HepG2 (cell line): ENCODE data around the gene CRYAA. TPM values are rescaled to one million over a fixed set of nuclear protein-coding genes. Genes with fewer than 3 reads are reported as not detected.

ENCODE experiments used
- ATAC-seq: fragments of 200-7000 bp; cut with Tn5 transposase; 3 replicates; pipeline ENCODE4 v1.9.1; 2020; ENCODE audit warnings: mild to moderate bottlenecking, moderate library complexity
- BruUV-seq: library from RNA; stranded (reverse); fragments of 400-500 nt; replicated peaks from 2 replicates; lab custom pipeline; 2021; lab: Mats Ljungman, UMichigan
- CTCF ChIA-PET: fragments of 300-600 bp; formaldehyde crosslinking; extraction: SDS; loops from one replicate; lab custom pipeline; 2021; ENCODE audit warnings: low total read pairs, inconsistent platforms, low intra/inter-chr PET ratio; lab: Yijun Ruan, JAX
- POLR2A ChIA-PET: fragments of 350-600 bp; sonication (Branson Sonifier 250); formaldehyde crosslinking; loops from one replicate; lab custom pipeline; 2020; ENCODE audit warnings: antibody characterized with exemption, inconsistent platforms; lab: Yijun Ruan, JAX
- DNase-seq: peaks from one replicate; pipeline ENCODE4 v3.0.0-alpha.2; 2015; ENCODE audit warnings: low spot score
- FAIRE-seq: peaks from 3 replicates; lab custom pipeline; 2011; peaks lifted over from hg19 to GRCh38; lab: Jason Lieb, UNC
- H2AFZ ChIP-seq: one replicate; pipeline ENCODE4 v1.6.1; 2011; ENCODE audit warnings: low read length, inconsistent platforms
- H3K27ac ChIP-seq: fragments of 300-600 bp; 3 replicates; pipeline ENCODE4 v1.8.0; 2011; ENCODE audit warnings: mixed run types, mild to moderate bottlenecking, mixed read lengths, low read length, inconsistent platforms; ENCODE audit not compliant: insufficient read depth; ENCODE audit errors: extremely low read length
- H3K27me3 ChIP-seq, 2 experiments: fragments of 200-600 bp in 1 of 2; 2 replicates in 1 of 2; 3 replicates in 1 of 2; pipeline versions ENCODE4 v1.6.0 to v1.8.0; 2011; ENCODE audit warnings: low read length in 2 of 2, mild to moderate bottlenecking in 2 of 2, moderate library complexity in 2 of 2, inconsistent platforms in 1 of 2; ENCODE audit not compliant: insufficient read depth in 2 of 2, control insufficient read depth in 1 of 2
- H3K36me3 ChIP-seq, 2 experiments: fragments of 200-600 bp in 1 of 2; replicated peaks in 1 of 2; 2 replicates in 1 of 2; 3 replicates in 1 of 2; pipeline versions ENCODE4 v1.5.1 to v1.8.0; 2011; ENCODE audit warnings: low read length in 2 of 2, inconsistent platforms in 1 of 2; ENCODE audit not compliant: insufficient read depth in 2 of 2, control insufficient read depth in 1 of 2
- H3K4me1 ChIP-seq: 2 replicates; pipeline ENCODE4 v1.5.1; 2012; ENCODE audit warnings: low read length, inconsistent platforms; ENCODE audit not compliant: insufficient read depth
- H3K4me2 ChIP-seq: 2 replicates; pipeline ENCODE4 v1.6.0; 2011; ENCODE audit warnings: low read depth, low read length, inconsistent platforms
- H3K4me3 ChIP-seq, 3 experiments: fragments of 200-600 bp in 1 of 3; sonication (generic), shearing (Covaris generic) in 1 of 3; replicated peaks in 1 of 3; 2 replicates each; pipeline ENCODE4 v1.5.1; 2011 to 2016; ENCODE audit warnings: low read length in 3 of 3, inconsistent platforms in 2 of 3, low read depth in 2 of 3, mild to moderate bottlenecking in 2 of 3, control low read depth in 1 of 3, mixed read lengths in 1 of 3; ENCODE audit not compliant: insufficient read depth in 1 of 3
- H3K79me2 ChIP-seq: one replicate; pipeline ENCODE4 v1.6.1; 2011; ENCODE audit warnings: low read length, inconsistent platforms; ENCODE audit not compliant: insufficient read depth
- H3K9ac ChIP-seq: 2 replicates; pipeline ENCODE4 v1.6.0; 2011; ENCODE audit warnings: mild to moderate bottlenecking, low read depth, low read length, inconsistent platforms; ENCODE audit not compliant: insufficient read depth
- H3K9me3 ChIP-seq: 2 replicates; pipeline ENCODE4 v1.5.1; 2012; ENCODE audit warnings: mild to moderate bottlenecking, low read length
- H4K20me1 ChIP-seq: 2 replicates; pipeline ENCODE4 v1.6.0; 2011; ENCODE audit warnings: inconsistent platforms, mild to moderate bottlenecking, low read length, moderate library complexity; ENCODE audit not compliant: insufficient read depth
- ERF ChIP-seq: IDR thresholded peaks from 2 replicates; pipeline ENCODE4 v1.6.1; 2018; ENCODE audit warnings: missing biosample characterization, missing genetic modification reagents
- MTF1 ChIP-seq: sonication (generic); formaldehyde crosslinking; IDR thresholded peaks from 2 replicates; pipeline ENCODE4 v1.5.0; 2020; ENCODE audit warnings: missing genetic modification reagents
- NFE2L1 ChIP-seq: sonication (generic); formaldehyde crosslinking; IDR thresholded peaks from 2 replicates; pipeline ENCODE4 v1.4.0; 2020; ENCODE audit warnings: missing genetic modification reagents, mild to moderate bottlenecking, borderline replicate concordance
- SRSF1 ChIP-seq: fragments of 200-400 bp; formaldehyde crosslinking; optimal IDR thresholded peaks from 2 replicates; pipeline ENCODE3; 2017; ENCODE audit warnings: mild to moderate bottlenecking, low read depth, low read length, moderate library complexity
- ZBTB7B ChIP-seq: sonication (generic); formaldehyde crosslinking; IDR thresholded peaks from 2 replicates; pipeline ENCODE4 v1.4.0; 2020; ENCODE audit warnings: missing genetic modification reagents
- ZMYM3 ChIP-seq: sonication (generic); formaldehyde crosslinking; IDR thresholded peaks from 2 replicates; pipeline ENCODE4 v1.5.1; 2020; ENCODE audit warnings: mild to moderate bottlenecking, missing genetic modification reagents
- ZNF446 ChIP-seq: sonication (generic); formaldehyde crosslinking; IDR thresholded peaks from 2 replicates; pipeline ENCODE4 v1.5.0; 2020; ENCODE audit warnings: mild to moderate bottlenecking, missing genetic modification reagents
- ZNF746 ChIP-seq: sonication (generic); formaldehyde crosslinking; IDR thresholded peaks from 2 replicates; pipeline ENCODE4 v1.8.0; 2022; ENCODE audit warnings: mild to moderate bottlenecking, missing genetic modification reagents
- ZNF761 ChIP-seq: sonication (generic); formaldehyde crosslinking; conservative IDR thresholded peaks from 2 replicates; pipeline ENCODE4 v1.4.0; 2020; ENCODE audit warnings: mild to moderate bottlenecking, missing genetic modification reagents
- WGBS: methylation state at CpG from one replicate; pipeline ENCODE4 v1.1.6; 2017; ENCODE audit warnings: low lambda C conversion rate; 5-methylcytosine and 5-hydroxymethylcytosine counted together
- in situ Hi-C: cut with HindIII; loops from 2 replicates; pipeline ENCODE4 v1.10.0; 2017; ENCODE audit warnings: low pct_unique_long_range_greater_than_20kb; ENCODE audit not compliant: extremely low pct_ligation_motif_present
- intact Hi-C: fragments of 100-400 bp; cut with micrococcal nuclease; formaldehyde crosslinking; loops from one replicate; pipeline ENCODE4 v1.10.0; 2022; ENCODE audit not compliant: unreplicated experiment
- polyA plus RNA-seq, 8 experiments: library from polyadenylated mRNA; depleted of rRNA in 3 of 8; stranded (reverse) in 7 of 8; unstranded in 1 of 8; fragments of >200 nt; fragmentation: Illumina TruSeq in 4 of 8; extraction: Trizol in 4 of 8; gene quantifications; 2 replicates each; pipeline versions ENCODE4 v1.2.1 to v1.2.3, GENCODE V29; 2011 to 2016; ENCODE audit warnings: low read depth in 4 of 8, missing spikeins in 1 of 8, mixed read lengths in 1 of 8; ENCODE audit not compliant: insufficient read depth in 1 of 8
- total RNA-seq, 5 experiments: library from RNA; depleted of rRNA; stranded (reverse); fragments of >200 nt; fragmentation: Illumina TruSeq; extraction: Trizol; gene quantifications; 2 replicates each; pipeline ENCODE4 v1.2.3, GENCODE V29; 2016; ENCODE audit warnings: low read depth in 1 of 5
- TF ChIP-seq, protein P1 (sequence below): sonication (generic); formaldehyde crosslinking; IDR thresholded peaks from 2 replicates; pipeline ENCODE4 v1.9.0; 2021; ENCODE audit warnings: mild to moderate bottlenecking, missing genetic modification reagents
- TF ChIP-seq, protein P2 (sequence below): IDR thresholded peaks from 2 replicates; pipeline ENCODE4 v1.6.1; 2016; ENCODE audit warnings: mild to moderate bottlenecking
- TF ChIP-seq, protein P3 (sequence below): sonication (generic); formaldehyde crosslinking; IDR thresholded peaks from 2 replicates; pipeline ENCODE4 v1.4.0; 2020; ENCODE audit warnings: missing genetic modification reagents, borderline replicate concordance

The CRYAA gene
- total and polyA plus RNA-seq, 2 of the 13 experiments (the other 11 are each of a cell fraction or from before 2014, with no cell fraction given) = 5.6 to 8.6 TPM

DNA sequence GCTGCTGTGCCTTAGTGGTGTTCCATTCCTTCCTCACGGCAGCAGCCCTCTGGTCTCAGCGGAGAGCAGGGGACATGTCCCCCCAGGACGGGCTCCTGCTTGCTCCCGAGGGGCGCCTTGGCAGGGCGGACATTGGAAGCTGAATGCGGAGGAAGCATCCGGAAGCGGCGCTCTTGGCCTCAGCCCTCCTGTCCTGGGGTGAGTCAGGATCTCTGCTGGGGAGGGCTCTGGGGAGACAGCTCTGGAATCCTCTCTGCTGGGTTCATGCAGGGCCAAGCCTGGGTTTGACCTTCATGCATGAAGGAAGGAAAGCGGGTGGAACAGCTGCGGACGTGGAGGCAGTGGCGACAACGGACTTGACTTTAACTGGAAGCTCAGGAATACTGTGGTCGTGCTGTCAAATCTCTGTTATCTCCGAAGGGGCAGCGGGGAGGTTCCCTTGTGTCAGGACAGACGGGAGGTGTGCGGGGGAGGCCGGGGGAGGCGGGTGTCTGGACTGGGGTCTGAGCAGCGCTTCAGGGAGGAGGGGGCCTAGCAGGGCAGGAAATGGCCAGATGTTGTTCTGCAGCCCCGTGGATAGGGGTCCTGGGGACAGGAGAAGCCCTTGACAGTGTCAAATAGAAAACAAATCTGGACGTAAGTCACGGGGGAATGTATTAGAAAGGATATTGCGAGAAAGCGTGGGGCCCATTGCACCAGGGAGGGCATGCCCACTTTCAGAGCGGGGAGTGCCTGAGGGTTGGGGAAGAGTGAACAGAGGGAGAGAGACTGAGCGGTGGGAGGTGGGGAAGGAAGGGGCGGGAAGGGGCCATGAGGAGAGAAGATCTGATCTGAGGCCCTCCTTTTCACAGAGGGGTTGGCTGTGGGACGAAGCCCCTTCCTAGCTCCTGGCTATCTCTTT is 26.6 kb downstream of the CRYAA start (continued):
- TF ChIP-seq, protein P1, sequence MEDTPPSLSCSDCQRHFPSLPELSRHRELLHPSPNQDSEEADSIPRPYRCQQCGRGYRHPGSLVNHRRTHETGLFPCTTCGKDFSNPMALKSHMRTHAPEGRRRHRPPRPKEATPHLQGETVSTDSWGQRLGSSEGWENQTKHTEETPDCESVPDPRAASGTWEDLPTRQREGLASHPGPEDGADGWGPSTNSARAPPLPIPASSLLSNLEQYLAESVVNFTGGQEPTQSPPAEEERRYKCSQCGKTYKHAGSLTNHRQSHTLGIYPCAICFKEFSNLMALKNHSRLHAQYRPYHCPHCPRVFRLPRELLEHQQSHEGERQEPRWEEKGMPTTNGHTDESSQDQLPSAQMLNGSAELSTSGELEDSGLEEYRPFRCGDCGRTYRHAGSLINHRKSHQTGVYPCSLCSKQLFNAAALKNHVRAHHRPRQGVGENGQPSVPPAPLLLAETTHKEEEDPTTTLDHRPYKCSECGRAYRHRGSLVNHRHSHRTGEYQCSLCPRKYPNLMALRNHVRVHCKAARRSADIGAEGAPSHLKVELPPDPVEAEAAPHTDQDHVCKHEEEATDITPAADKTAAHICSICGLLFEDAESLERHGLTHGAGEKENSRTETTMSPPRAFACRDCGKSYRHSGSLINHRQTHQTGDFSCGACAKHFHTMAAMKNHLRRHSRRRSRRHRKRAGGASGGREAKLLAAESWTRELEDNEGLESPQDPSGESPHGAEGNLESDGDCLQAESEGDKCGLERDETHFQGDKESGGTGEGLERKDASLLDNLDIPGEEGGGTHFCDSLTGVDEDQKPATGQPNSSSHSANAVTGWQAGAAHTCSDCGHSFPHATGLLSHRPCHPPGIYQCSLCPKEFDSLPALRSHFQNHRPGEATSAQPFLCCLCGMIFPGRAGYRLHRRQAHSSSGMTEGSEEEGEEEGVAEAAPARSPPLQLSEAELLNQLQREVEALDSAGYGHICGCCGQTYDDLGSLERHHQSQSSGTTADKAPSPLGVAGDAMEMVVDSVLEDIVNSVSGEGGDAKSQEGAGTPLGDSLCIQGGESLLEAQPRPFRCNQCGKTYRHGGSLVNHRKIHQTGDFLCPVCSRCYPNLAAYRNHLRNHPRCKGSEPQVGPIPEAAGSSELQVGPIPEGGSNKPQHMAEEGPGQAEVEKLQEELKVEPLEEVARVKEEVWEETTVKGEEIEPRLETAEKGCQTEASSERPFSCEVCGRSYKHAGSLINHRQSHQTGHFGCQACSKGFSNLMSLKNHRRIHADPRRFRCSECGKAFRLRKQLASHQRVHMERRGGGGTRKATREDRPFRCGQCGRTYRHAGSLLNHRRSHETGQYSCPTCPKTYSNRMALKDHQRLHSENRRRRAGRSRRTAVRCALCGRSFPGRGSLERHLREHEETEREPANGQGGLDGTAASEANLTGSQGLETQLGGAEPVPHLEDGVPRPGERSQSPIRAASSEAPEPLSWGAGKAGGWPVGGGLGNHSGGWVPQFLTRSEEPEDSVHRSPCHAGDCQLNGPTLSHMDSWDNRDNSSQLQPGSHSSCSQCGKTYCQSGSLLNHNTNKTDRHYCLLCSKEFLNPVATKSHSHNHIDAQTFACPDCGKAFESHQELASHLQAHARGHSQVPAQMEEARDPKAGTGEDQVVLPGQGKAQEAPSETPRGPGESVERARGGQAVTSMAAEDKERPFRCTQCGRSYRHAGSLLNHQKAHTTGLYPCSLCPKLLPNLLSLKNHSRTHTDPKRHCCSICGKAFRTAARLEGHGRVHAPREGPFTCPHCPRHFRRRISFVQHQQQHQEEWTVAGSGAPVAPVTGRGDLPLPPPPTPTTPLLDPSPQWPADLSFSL (CRISPR knock-in tag) = no peak

DNA sequence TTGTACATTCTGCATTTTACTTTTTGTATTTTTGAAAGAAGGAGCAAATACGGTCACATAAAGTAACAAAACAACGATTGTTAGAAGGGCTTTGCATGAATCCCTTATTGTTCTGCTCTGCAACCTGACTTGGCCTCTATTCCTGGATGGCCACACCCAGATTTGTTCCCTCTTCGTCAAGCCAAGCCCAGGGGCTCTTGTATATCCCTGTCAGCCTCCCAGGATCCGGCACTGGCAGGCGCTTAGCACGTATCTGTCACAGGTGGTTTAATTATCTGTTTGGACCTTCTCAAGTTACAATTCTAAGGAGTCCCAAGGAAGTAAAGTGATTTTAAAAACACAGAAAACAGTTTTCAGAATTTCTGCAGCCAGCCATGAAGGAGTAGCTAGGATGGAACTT is 28.0 kb downstream of the CRYAA start:
- ChIA-PET CTCF (no interaction called here), POLR2A (no interaction called here)
- 88% methylated on average over 6 of the region's 6 CpGs for WGBS
- Histone ChIP-seq H3K4me1 (peaks cover 43% of the 10 kb centered on the region), H3K27me3 (no peaks in the 10 kb centered on the region), H3K27ac (no peak overlapping the region), H3K9me3 (peaks cover 15% of the 10 kb centered on the region), H4K20me1 (no peaks in the 10 kb centered on the region), H3K79me2 (no peaks in the 10 kb centered on the region), H3K4me3 (no peak overlapping the region), H3K9ac (no peak overlapping the region), H3K36me3 (no peaks in the 10 kb centered on the region), H2AFZ (no peak overlapping the region), H3K4me2 (no peak overlapping the region)
- DNase-seq = no peak
- in situ Hi-C loops = no loop called here
- BruUV-seq = no TSS peak
- intact Hi-C loops = no loop called here
- no peak for FAIRE-seq
- ATAC-seq = no peak
- TF ChIP-seq ZNF746 (CRISPR knock-in tag) = no peak
- no peak for TF ChIP-seq MTF1 (CRISPR knock-in tag)
- TF ChIP-seq, protein P2, sequence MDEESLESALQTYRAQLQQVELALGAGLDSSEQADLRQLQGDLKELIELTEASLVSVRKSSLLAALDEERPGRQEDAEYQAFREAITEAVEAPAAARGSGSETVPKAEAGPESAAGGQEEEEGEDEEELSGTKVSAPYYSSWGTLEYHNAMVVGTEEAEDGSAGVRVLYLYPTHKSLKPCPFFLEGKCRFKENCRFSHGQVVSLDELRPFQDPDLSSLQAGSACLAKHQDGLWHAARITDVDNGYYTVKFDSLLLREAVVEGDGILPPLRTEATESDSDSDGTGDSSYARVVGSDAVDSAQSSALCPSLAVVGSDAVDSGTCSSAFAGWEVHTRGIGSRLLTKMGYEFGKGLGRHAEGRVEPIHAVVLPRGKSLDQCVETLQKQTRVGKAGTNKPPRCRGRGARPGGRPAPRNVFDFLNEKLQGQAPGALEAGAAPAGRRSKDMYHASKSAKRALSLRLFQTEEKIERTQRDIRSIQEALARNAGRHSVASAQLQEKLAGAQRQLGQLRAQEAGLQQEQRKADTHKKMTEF = no peak
- no peak for TF ChIP-seq ERF
- no peak for TF ChIP-seq ZMYM3 (CRISPR knock-in tag)
- no peak for TF ChIP-seq ZBTB7B (CRISPR knock-in tag)
- TF ChIP-seq ZNF446 = no peak
- no peak for TF ChIP-seq NFE2L1
- no peak for TF ChIP-seq ZNF761 (CRISPR knock-in tag)
- TF ChIP-seq, protein P3, sequence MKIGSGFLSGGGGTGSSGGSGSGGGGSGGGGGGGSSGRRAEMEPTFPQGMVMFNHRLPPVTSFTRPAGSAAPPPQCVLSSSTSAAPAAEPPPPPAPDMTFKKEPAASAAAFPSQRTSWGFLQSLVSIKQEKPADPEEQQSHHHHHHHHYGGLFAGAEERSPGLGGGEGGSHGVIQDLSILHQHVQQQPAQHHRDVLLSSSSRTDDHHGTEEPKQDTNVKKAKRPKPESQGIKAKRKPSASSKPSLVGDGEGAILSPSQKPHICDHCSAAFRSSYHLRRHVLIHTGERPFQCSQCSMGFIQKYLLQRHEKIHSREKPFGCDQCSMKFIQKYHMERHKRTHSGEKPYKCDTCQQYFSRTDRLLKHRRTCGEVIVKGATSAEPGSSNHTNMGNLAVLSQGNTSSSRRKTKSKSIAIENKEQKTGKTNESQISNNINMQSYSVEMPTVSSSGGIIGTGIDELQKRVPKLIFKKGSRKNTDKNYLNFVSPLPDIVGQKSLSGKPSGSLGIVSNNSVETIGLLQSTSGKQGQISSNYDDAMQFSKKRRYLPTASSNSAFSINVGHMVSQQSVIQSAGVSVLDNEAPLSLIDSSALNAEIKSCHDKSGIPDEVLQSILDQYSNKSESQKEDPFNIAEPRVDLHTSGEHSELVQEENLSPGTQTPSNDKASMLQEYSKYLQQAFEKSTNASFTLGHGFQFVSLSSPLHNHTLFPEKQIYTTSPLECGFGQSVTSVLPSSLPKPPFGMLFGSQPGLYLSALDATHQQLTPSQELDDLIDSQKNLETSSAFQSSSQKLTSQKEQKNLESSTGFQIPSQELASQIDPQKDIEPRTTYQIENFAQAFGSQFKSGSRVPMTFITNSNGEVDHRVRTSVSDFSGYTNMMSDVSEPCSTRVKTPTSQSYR (CRISPR knock-in tag) = no peak
- TF ChIP-seq SRSF1 = no peak
